ENCODE data around the gene ZNF891. TPM values are rescaled to one million over a fixed set of nuclear protein-coding genes. Genes with fewer than 3 reads are reported as not detected.

The ZNF891 gene
- total RNA-seq, 2 donors from 2014 or later = 3.1 to 4.0 TPM

Other genes starting within 250 kb of the ZNF891 start
- gene CHFR, start 242.7 kb downstream of the ZNF891 start, total RNA-seq = 10 to 100 TPM; 91.5 to 94.5 TPM
- gene ZNF605, start 174.0 kb downstream of the ZNF891 start, total RNA-seq = 1 to 10 TPM; 4.5 to 6.4 TPM
- gene ZNF26, start 143.9 kb downstream of the ZNF891 start, total RNA-seq = 10 to 100 TPM; 27.1 to 34.3 TPM
- gene ZNF84, start 92.8 kb downstream of the ZNF891 start, total RNA-seq = 10 to 100 TPM; 18.1 to 19.1 TPM
- 10 to 100 TPM; 10.9 to 15.8 TPM for gene ZNF140, start 49.4 kb downstream of the ZNF891 start, total RNA-seq
- 10 to 100 TPM; 17.8 to 31.9 TPM for gene ZNF10, start 353 bp upstream of the ZNF891 start, total RNA-seq
- gene ZNF268, start 51.2 kb upstream of the ZNF891 start, total RNA-seq = 10 to 100 TPM; 13.0 to 16.2 TPM
- not detected for gene ANHX, start 105.6 kb upstream of the ZNF891 start, total RNA-seq

All from T-helper 17 cell (primary cell).